ENCODE results near the gene ZNF117. TPM values are rescaled to one million over a fixed set of nuclear protein-coding genes. Genes with fewer than 3 reads are reported as not detected.
"Not testable (repeated sequence)": the region's sequence is repeated elsewhere in the genome, so short reads cannot be mapped to it uniquely, and the experiment has no call there.

The ZNF117 gene
- 13.6 and 20.4 TPM in 2 replicates for total RNA-seq

- DNase-seq (ENCODE audit: extremely low read depth, low read depth, low spot score) = no peak
Observed at GRCh38 chr7:64990936-64991335, at the start of gene ZNF117. TSS of gene ZNF117 (minus strand) at chr7:64991036.

GRCh38 chr7:65038767-65039166 lies 47.9 kb upstream of the ZNF117 start:
- not testable (repeated sequence) for DNase-seq (ENCODE audit: extremely low read depth, low read depth, low spot score)

GRCh38 chr7:65037740-65038688 lies 47.2 kb upstream of the ZNF117 start:
- no peak for DNase-seq (ENCODE audit: extremely low read depth, low read depth, low spot score)

GRCh38 chr7:65036526-65036925 lies 45.7 kb upstream of the ZNF117 start:
- not testable (repeated sequence) for DNase-seq (ENCODE audit: extremely low read depth, low read depth, low spot score)

- not testable (repeated sequence) for DNase-seq (ENCODE audit: extremely low read depth, low read depth, low spot score)
Observed at GRCh38 chr7:65035469-65035868, 44.6 kb upstream of the ZNF117 start.

GRCh38 chr7:65034120-65034782 lies 43.4 kb upstream of the ZNF117 start:
- not testable (repeated sequence) for DNase-seq (ENCODE audit: extremely low read depth, low read depth, low spot score)

GRCh38 chr7:65033391-65033790 lies 42.6 kb upstream of the ZNF117 start:
- DNase-seq (ENCODE audit: extremely low read depth, low read depth, low spot score) = not testable (repeated sequence)

- DNase-seq (ENCODE audit: extremely low read depth, low read depth, low spot score) = not testable (repeated sequence)
Observed at GRCh38 chr7:65025023-65025422, 34.2 kb upstream of the ZNF117 start.

GRCh38 chr7:65020978-65021377 lies 30.1 kb upstream of the ZNF117 start:
- DNase-seq (ENCODE audit: extremely low read depth, low read depth, low spot score) = not testable (repeated sequence)

GRCh38 chr7:65009881-65010280 lies 19.0 kb upstream of the ZNF117 start:
- DNase-seq (ENCODE audit: extremely low read depth, low read depth, low spot score) = not testable (repeated sequence)

- not testable (repeated sequence) for DNase-seq (ENCODE audit: extremely low read depth, low read depth, low spot score)
Observed at GRCh38 chr7:65009394-65009793, 18.6 kb upstream of the ZNF117 start.

GRCh38 chr7:65007036-65007435 lies 16.2 kb upstream of the ZNF117 start:
- DNase-seq (ENCODE audit: extremely low read depth, low read depth, low spot score) = not testable (repeated sequence)

- peak; percentile 82 for DNase-seq (ENCODE audit: extremely low read depth, low read depth, low spot score)
Observed at GRCh38 chr7:65006094-65006992, 15.5 kb upstream of the ZNF117 start, which contains the start of gene ERV3-1. TSS of gene ERV3-1 (minus strand) at chr7:65006687. CDS start at chr7:64993026, 13,661 bp downstream.

- DNase-seq (ENCODE audit: extremely low read depth, low read depth, low spot score) = no peak
Observed at GRCh38 chr7:65004575-65004974, 13.7 kb upstream of the ZNF117 start.

GRCh38 chr7:65002972-65003585 lies 12.2 kb upstream of the ZNF117 start:
- DNase-seq (ENCODE audit: extremely low read depth, low read depth, low spot score) = no peak

- no peak for DNase-seq (ENCODE audit: extremely low read depth, low read depth, low spot score)
Observed at GRCh38 chr7:65001291-65001814, 10.5 kb upstream of the ZNF117 start.

GRCh38 chr7:64999165-65000004 lies 8.5 kb upstream of the ZNF117 start:
- DNase-seq (ENCODE audit: extremely low read depth, low read depth, low spot score) = peak; percentile 79

GRCh38 chr7:64998865-64999164 lies 8.0 kb upstream of the ZNF117 start:
- DNase-seq (ENCODE audit: extremely low read depth, low read depth, low spot score) = no peak

- no peak for DNase-seq (ENCODE audit: extremely low read depth, low read depth, low spot score)
Observed at GRCh38 chr7:64997927-64998391, 7.1 kb upstream of the ZNF117 start.

Measured in glomerular endothelial cell (primary cell).